ENCODE results near the gene PTAFR.

PTAFR gene

GRCh38 chr1:28178690-28179485 is 2.4 kb upstream of the PTAFR start:
- DNase-seq, result no peak

- no peak for DNase-seq
Measured at GRCh38 chr1:28175955-28176485, 470 bp downstream of the PTAFR start.

DNA sequence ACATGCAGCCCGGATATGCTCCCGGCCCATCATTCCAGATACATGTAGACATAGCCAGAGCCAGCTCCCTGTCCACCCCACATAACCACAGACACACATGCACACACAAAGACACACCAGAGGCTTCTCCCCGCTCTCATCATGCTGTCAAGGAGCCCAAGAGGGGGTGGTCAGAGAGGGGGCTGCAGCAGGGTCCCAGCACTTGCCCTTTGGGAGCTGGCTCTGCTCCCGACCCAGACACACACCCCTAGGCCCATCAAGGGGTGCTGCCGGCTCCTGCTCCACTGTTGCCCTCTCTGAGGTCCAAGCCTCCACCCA is 2.6 kb downstream of the PTAFR start:
- DNase-seq, result peak in 1 of 56 donors; percentile 13

DNA sequence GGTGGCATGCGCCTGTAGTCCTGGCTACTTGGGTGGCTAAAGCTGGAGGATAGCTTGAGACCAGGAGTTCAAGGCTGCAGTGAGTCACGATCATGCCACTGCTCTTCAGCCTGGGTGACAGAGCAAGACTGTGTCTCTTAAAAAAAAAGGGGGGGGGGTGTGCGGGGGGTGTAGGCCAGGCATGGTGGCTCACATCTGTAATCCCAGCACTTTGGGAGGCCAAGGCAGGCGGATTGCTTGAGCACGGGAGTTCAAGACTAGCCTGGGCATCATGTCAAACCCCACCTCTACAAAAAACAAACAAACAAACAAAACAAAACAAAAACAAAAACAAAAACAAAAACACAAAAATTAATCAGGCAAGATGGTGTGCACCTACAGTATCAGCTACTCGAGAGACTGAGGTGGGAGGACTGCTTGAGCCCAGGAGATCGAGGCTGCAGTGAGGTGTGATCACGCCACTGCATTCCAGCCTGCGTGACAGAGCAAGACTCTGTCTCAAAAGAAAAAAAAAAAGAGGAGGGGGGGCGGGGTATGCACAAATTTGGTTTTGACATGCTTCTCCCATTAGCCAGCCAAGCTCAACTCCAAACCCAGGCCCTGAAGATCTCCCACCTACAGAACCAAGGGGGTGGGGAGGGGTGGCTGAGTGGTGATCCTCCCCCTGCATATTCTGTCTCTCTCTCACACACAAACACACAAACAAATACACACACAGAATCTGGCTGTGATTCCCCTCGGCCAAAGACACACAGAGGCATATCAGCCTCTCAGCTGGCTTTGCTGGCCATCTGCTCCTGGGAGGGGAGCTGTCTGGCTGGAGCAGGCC is 3.1 kb downstream of the PTAFR start:
- peak in 44 of 56 donors; percentile 5 to 81 (median 45) for DNase-seq

- peak in 9 of 56 donors; percentile 6 to 50 (median 9) for DNase-seq
Measured at GRCh38 chr1:28172713-28173150, 3.8 kb downstream of the PTAFR start.

DNA sequence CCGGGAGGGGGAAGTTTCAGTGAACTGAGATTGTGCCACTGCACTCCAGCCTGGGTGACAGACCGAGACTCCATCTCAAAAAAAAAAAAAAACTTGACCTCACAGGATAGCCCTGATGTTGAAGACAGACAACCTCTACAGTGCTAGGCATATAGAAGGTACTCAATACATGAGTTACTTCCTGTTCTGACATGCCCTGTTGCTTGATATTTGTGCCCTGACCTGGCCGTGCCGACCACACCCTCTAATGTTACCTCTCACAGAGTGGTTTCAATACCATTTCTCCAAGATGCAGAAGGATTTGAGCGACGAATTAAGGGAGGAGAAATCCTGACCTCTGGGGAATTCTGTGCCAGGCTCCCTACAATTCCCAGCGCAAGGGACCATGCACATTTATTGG is 5.2 kb downstream of the PTAFR start:
- no peak for DNase-seq

DNA sequence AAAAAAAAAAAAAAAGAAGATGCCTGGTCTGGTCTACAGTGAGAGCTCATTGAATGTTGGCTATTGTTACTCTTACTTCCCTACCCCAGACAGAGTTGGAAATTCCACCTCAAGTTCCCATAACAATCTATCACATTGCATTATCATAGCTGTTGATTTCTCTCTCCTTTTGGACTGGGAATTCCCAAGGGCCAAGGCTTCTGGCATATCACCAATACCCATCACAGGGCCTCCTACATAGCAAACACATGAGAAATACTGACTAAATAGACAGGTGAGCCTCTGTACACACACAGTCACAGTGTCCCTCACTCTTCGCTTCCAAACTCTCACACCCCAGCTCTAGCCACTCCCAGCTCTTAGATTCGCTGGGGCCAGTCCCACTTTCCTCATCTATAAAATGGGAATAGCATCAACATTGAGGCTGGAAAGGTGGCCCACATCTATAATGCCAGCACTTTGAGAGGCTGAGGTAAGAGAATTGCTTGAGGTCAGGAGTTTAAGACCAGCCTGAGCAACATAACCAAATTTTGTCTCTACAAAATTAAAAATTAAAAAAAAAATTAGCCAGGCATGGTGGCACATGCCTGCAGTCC is 6.4 kb downstream of the PTAFR start:
- DNase-seq, result no peak

GRCh38 chr1:28163496-28164161 is 12.9 kb downstream of the PTAFR start:
- DNase-seq, result peak in 49 of 56 donors; percentile 16 to 89 (median 63)

DNA sequence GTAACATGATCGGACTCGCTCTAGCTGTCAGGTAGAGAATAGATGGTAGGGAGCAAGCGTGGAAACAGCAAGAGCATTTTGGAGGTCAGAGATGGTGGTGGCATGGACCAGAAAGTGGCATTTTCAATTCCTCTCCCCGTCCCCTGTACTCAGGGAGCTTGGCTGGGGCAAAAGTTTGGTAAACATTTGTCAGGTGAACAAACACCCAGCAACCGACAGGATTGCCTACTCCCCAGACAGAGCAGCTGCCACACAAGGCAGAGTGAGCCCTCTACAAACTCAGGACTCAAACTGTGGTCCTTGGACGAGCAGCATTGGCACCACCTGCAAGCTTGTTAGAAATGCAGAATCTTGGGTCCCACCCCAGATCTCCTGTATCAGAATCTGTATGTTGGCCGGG is 14.3 kb downstream of the PTAFR start:
- no peak for DNase-seq

GRCh38 chr1:28161751-28162150 is 14.7 kb downstream of the PTAFR start:
- DNase-seq, result no peak

DNA sequence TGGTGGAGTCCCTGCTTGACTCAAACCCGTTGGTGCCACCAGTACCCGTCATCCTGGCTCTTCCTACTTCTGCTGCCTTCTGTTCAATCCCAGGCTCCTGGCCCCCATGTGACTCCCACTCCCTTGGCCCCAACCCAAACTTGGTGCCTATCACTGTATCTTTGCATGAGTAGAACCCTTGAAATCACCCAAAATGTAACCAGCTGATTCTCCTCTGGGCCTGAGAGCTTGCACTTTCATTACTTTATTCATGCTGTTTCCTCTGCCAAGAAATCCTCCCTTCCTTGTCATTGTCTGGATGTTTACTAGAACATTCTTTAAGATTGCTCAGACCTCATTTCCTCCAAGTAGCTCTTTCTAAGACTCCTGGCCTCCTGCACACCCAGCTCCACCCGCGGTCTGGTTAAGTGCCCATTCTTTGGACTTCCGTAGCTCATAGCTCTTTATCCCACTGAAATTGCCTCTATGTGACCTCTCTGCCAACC is 15.7 kb downstream of the PTAFR start:
- DNase-seq, result peak in 1 of 56 donors; percentile 21

DNA sequence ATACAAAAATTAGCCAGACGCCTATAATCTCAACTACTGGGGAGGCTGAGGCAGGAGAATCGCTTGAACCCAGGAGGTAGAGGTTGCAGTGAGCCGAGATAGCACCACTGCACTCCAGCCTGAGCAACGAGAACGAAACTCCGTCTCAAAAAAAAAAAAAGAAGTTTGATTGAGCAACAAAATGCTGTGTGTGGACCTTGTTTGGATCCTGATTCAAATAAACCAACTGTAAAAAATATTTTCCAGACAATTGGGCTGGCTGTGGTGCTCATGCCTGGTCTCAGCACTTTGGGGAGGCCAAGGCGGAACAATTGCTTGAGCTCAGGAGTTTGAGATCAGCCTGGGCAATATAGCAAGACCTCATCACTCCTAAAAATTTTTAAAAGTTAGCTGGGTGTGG is 16.8 kb downstream of the PTAFR start:
- no peak for DNase-seq

DNA sequence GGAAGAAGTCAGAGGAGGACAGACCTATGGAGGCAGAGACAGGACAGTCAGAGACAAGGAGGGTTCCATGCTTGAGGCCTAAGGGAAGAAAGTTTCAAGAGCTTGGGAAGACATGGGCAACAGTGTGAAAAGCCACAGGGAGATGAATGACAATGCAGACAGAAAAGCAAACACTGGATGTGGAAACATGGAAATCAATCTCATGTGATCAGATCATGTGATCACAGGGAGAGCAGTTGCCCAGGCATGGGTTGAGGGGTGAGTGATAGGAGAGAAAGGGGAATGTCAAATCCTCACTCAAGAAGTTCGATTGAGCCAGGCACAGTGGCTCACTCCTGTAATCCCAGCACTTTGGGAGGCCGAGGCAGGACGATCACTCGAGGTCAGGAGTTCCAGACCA is 17.2 kb downstream of the PTAFR start:
- DNase-seq, result no peak

- no peak for DNase-seq
Measured at GRCh38 chr1:28157894-28158293, 18.6 kb downstream of the PTAFR start.

- DNase-seq, result peak in 2 of 56 donors; percentile 7
Measured at GRCh38 chr1:28156821-28157220, 19.7 kb downstream of the PTAFR start.

- DNase-seq, result no peak
Measured at GRCh38 chr1:28155628-28156027, 20.9 kb downstream of the PTAFR start.

GRCh38 chr1:28154078-28154594 is 22.4 kb downstream of the PTAFR start:
- DNase-seq, result no peak

DNA sequence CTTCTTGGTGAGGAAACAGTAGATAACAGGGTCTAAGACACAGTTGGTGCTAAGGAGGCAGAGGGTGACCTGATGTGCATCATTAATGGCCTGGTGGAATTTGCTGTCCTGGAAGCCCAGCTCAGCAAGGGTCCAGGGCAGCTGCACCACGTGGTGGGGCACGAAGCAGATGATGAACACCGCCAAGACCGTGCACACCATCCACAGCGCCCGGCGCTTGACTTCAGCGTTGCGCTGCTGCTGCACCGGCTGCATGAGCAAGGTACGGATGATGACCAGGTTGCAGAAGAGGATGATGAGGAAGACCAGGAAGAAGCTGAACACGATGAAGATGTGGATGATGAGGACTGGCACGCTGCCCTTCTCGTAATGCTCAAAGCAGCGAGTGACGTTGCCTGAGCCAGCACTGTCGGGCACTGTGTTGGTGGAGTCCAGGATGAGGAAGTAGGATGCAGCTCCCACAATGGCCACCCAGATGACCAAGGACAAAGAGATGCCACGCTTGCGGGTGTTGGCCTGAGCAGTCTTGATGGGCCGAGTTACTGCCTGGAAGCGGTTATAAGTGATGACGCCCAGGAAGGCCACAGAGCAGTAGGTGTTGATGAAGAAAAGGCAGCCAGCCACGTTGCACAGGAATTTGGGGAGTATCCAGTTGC is 26.2 kb downstream of the PTAFR start:
- DNase-seq, result no peak

DNA sequence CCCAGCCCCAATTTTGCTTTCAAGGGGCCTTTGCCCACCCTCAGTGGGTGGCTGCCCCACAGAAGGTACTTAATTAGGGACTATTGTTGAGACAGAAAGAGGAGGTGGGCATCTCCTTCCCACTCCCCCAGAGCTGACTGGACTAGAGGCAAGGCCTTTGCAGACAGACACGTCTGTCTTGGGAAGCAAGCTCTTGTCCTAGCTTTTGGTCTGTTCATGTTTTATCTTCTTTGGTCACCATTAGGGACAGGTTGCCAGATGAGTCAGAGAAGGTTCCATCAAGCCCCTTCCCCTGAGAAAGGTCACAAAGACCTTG is 27.7 kb downstream of the PTAFR start:
- no peak for DNase-seq

GRCh38 chr1:28147264-28148094 is 29.0 kb downstream of the PTAFR start:
- DNase-seq, result no peak
